ENCODE results near the gene SHANK2. TPM values are rescaled to one million over a fixed set of nuclear protein-coding genes. Genes with fewer than 3 reads are reported as not detected.
A peak's percentile ranks its signal among the peaks of the same experiment; 100 is the strongest.
"Not testable (repeated sequence)": the region's sequence is repeated elsewhere in the genome, so short reads cannot be mapped to it uniquely, and the experiment has no call there.

Gene SHANK2
- total RNA-seq, 2 donors from 2014 or later, result 44.4 to 94.9 TPM

GRCh38 chr11:71238285-71238875 is 14.0 kb downstream of the SHANK2 start:
- no peak for ATAC-seq
- Histone ChIP-seq H3K36me3 (replicated peaks in 1 of 2; ENCODE audit: insufficient read depth in 1 of 2, low read depth in 2 of 2) (no peaks in the 10 kb centered on the region), H3K9me3 (no peaks in the 10 kb centered on the region), H3K4me1 (peaks cover 14% of the 10 kb centered on the region), H3K4me3 (no peak overlapping the region), H3K27ac (no peak overlapping the region), H3K27me3 (no peaks in the 10 kb centered on the region)
- peak in 1 of 4 donors; percentile 2 for DNase-seq
- intact Hi-C loops (cut with DNase I), result no loop called here
- no peak for TF ChIP-seq POLR2A (IDR thresholded peaks at IDR 0.05)
- TF ChIP-seq, protein P1, sequence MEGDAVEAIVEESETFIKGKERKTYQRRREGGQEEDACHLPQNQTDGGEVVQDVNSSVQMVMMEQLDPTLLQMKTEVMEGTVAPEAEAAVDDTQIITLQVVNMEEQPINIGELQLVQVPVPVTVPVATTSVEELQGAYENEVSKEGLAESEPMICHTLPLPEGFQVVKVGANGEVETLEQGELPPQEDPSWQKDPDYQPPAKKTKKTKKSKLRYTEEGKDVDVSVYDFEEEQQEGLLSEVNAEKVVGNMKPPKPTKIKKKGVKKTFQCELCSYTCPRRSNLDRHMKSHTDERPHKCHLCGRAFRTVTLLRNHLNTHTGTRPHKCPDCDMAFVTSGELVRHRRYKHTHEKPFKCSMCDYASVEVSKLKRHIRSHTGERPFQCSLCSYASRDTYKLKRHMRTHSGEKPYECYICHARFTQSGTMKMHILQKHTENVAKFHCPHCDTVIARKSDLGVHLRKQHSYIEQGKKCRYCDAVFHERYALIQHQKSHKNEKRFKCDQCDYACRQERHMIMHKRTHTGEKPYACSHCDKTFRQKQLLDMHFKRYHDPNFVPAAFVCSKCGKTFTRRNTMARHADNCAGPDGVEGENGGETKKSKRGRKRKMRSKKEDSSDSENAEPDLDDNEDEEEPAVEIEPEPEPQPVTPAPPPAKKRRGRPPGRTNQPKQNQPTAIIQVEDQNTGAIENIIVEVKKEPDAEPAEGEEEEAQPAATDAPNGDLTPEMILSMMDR (IDR thresholded peaks at IDR 0.05), result no peak
- 89 to 92% methylated on average over 8 of the region's 8 CpGs for WGBS, 2 donors

DNA sequence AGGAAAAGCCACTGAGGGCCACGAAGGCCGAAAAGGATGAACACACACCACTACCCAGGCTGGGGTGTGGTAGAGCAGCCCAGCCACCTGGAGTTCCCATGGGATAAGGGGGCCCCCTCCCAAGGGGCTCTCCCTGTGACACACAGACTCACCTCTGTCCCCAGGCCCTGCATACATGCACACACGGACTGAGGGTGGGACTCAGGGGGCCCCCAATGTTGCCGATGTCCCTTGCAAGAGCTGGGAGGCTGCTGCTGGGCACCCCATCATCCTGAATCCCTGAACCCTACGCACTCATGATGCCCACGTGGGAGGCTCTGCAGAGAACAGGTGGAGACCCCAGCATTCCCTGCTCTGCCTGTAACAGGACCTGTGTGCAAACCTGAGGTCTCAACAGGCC is 14.5 kb downstream of the SHANK2 start:
- TF ChIP-seq POLR2A (IDR thresholded peaks at IDR 0.05), result no peak
- TF ChIP-seq, protein P1 (IDR thresholded peaks at IDR 0.05), result no peak
- H3K9me3 ChIP-seq, result no peaks in the 10 kb centered on the region
- intact Hi-C loops (cut with DNase I), result no loop called here
- peak overlapping the region in 1 of 4 donors; percentile 19 for H3K27ac ChIP-seq
- no peak overlapping the region for H3K4me3 ChIP-seq
- H3K36me3 ChIP-seq (replicated peaks in 1 of 2; ENCODE audit: insufficient read depth in 1 of 2, low read depth in 2 of 2), result no peaks in the 10 kb centered on the region
- DNase-seq, result peak in 1 of 4 donors; percentile 3
- no peak for ATAC-seq
- WGBS, 2 donors, result 49 to 68% methylated on average over 2 to 6 of the region's 6 CpGs
- no peaks in the 10 kb centered on the region for H3K27me3 ChIP-seq
- peaks cover 14% of the 10 kb centered on the region for H3K4me1 ChIP-seq

- TF ChIP-seq, protein P1 (IDR thresholded peaks at IDR 0.05), result no peak
- no peak for TF ChIP-seq POLR2A (IDR thresholded peaks at IDR 0.05)
- peak overlapping the region in 2 of 4 donors; percentile 3 to 19 for H3K27ac ChIP-seq
- no peak overlapping the region for H3K4me3 ChIP-seq
- H3K36me3 ChIP-seq (replicated peaks in 1 of 2; ENCODE audit: insufficient read depth in 1 of 2, low read depth in 2 of 2), result no peaks in the 10 kb centered on the region
- H3K9me3 ChIP-seq, result no peaks in the 10 kb centered on the region
- ATAC-seq, result no peak
- no peaks in the 10 kb centered on the region for H3K27me3 ChIP-seq
- DNase-seq, result peak in 1 of 4 donors; percentile 3
- peaks cover 14% of the 10 kb centered on the region for H3K4me1 ChIP-seq
- WGBS, 2 donors, result 82% methylated on average over 7 to 12 of the region's 12 CpGs
- intact Hi-C loops (cut with DNase I), result no loop called here
Measured at GRCh38 chr11:71236836-71237475, 15.4 kb downstream of the SHANK2 start.

DNA sequence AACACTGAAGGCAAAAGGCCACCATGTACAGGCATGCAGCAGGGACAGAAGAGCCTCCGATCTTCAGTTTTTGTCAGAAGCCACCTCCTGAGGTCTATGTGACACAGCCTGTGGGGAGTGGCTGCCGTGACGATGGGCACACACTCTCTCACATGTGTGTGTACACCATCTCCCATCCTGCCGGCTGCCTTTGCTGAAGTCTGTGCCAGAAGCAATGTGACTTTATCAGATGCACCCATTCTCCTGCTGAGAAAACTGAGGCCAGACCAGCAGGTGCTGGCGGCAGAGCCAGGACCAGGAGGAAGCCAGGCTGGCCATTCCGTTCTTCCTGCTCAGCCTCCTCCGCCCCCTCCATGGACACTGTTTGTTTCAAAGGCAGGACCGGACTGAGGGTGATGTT is 16.7 kb downstream of the SHANK2 start:
- Histone ChIP-seq H3K36me3 (replicated peaks in 1 of 2; ENCODE audit: insufficient read depth in 1 of 2, low read depth in 2 of 2) (no peaks in the 10 kb centered on the region), H3K4me3 (no peak overlapping the region), H3K4me1 (peaks cover 3% of the 10 kb centered on the region), H3K9me3 (no peaks in the 10 kb centered on the region), H3K27me3 (no peaks in the 10 kb centered on the region), H3K27ac (no peak overlapping the region)
- intact Hi-C loops (cut with DNase I), result no loop called here
- WGBS, 2 donors, result 85 to 89% methylated on average over 8 of the region's 8 CpGs
- no peak for TF ChIP-seq POLR2A (IDR thresholded peaks at IDR 0.05)
- TF ChIP-seq, protein P1 (IDR thresholded peaks at IDR 0.05), result no peak
- DNase-seq (peak in 1 of 4 donors; percentile 5), ATAC-seq (no peak)

GRCh38 chr11:71233896-71234852 is 18.2 kb downstream of the SHANK2 start:
- intact Hi-C loops (cut with DNase I); H3K27me3 ChIP-seq; H3K27ac ChIP-seq; H3K36me3 ChIP-seq (replicated peaks in 1 of 2; ENCODE audit: insufficient read depth in 1 of 2, low read depth in 2 of 2); ATAC-seq; H3K4me3 ChIP-seq; H3K9me3 ChIP-seq; H3K4me1 ChIP-seq: not testable (repeated sequence)
- peak in 1 of 4 donors; percentile 8 for DNase-seq
- WGBS, 2 donors, result 86 to 90% methylated on average over 19 to 22 of the region's 22 CpGs
